Hindlimb muscle (tissue), 1 donor: ENCODE data around the gene HMCN1. TPM values are rescaled to one million over a fixed set of nuclear protein-coding genes. Genes with fewer than 3 reads are reported as not detected.

ENCODE experiments used
- DNase-seq: peaks from one replicate; pipeline ENCODE4 v3.0.0-alpha.2; 2013
- polyA plus RNA-seq: library from polyadenylated mRNA; unstranded; fragments of 120-200 nt; gene quantifications from one replicate; pipeline ENCODE4 v1.2.1, GENCODE V29; 2013; ENCODE audit not compliant: insufficient read length

The HMCN1 gene
- 3.9 TPM for polyA plus RNA-seq

GRCh38 chr1:185733818-185734735, at the start of gene HMCN1:
TSS of gene HMCN1 (plus strand) at chr1:185734391. CDS start at chr1:185734780, 389 bp downstream.
- DNase-seq: peak; percentile 77

- no peak for DNase-seq
Measured at GRCh38 chr1:185686821-185687778, 47.1 kb upstream of the HMCN1 start.

- no peak for DNase-seq
Measured at GRCh38 chr1:185690527-185690926, 43.7 kb upstream of the HMCN1 start.

- no peak for DNase-seq
Measured at GRCh38 chr1:185693654-185694053, 40.5 kb upstream of the HMCN1 start.

GRCh38 chr1:185694081-185694480, 40.1 kb upstream of the HMCN1 start:
- DNase-seq: peak; percentile 19

GRCh38 chr1:185695299-185695698, 38.9 kb upstream of the HMCN1 start:
- no peak for DNase-seq

- no peak for DNase-seq
Measured at GRCh38 chr1:185696422-185697150, 37.6 kb upstream of the HMCN1 start.

- no peak for DNase-seq
Measured at GRCh38 chr1:185699874-185700273, 34.3 kb upstream of the HMCN1 start.

- no peak for DNase-seq
Measured at GRCh38 chr1:185701650-185702049, 32.5 kb upstream of the HMCN1 start.

- no peak for DNase-seq
Measured at GRCh38 chr1:185704181-185704580, 30.0 kb upstream of the HMCN1 start.

- no peak for DNase-seq
Measured at GRCh38 chr1:185716095-185716494, 18.1 kb upstream of the HMCN1 start.

GRCh38 chr1:185719021-185719420, 15.2 kb upstream of the HMCN1 start:
- no peak for DNase-seq

GRCh38 chr1:185720633-185721272, 13.4 kb upstream of the HMCN1 start:
- peak; percentile 53 for DNase-seq

- DNase-seq: no peak
Measured at GRCh38 chr1:185721553-185721952, 12.6 kb upstream of the HMCN1 start.

- DNase-seq: no peak
Measured at GRCh38 chr1:185722098-185722497, 12.1 kb upstream of the HMCN1 start.

GRCh38 chr1:185727726-185728125, 6.5 kb upstream of the HMCN1 start:
- no peak for DNase-seq

- no peak for DNase-seq
Measured at GRCh38 chr1:185731446-185731845, 2.7 kb upstream of the HMCN1 start.

- DNase-seq: no peak
Measured at GRCh38 chr1:185732951-185733350, 1.2 kb upstream of the HMCN1 start.

GRCh38 chr1:185734929-185735700, 924 bp downstream of the HMCN1 start:
- peak; percentile 17 for DNase-seq

- DNase-seq: no peak
Measured at GRCh38 chr1:185735701-185736064, 1.5 kb downstream of the HMCN1 start.

GRCh38 chr1:185739967-185740366, 5.8 kb downstream of the HMCN1 start:
- no peak for DNase-seq
